Tibial artery (tissue), 4 donors: ENCODE measurements around the gene CAPN7.

Experiments
- DNase-seq, 2 donors: peaks; one replicate each; pipeline ENCODE4 v3.0.0-alpha.2; 2019
- H3K27ac ChIP-seq, 2 donors: fragments of 200-600 bp; sonication (generic) in 1 of 2; 1 replicate in 1 of 2; 2 replicates in 1 of 2; pipeline ENCODE4 v1.5.1; 2018 to 2019; ENCODE audit warnings: mild to moderate bottlenecking in 1 of 2
- H3K27me3 ChIP-seq, 2 donors: fragments of 200-600 bp; sonication (generic) in 1 of 2; one replicate each; pipeline versions ENCODE4 v1.5.1 to v1.6.0; 2016 to 2019
- H3K36me3 ChIP-seq, 3 donors: fragments of 200-600 bp; sonication (generic) in 2 of 3; one replicate each; pipeline ENCODE4 v1.5.1; 2016 to 2019; ENCODE audit warnings: mild to moderate bottlenecking in 2 of 3
- H3K4me1 ChIP-seq, 4 donors: fragments of 200-600 bp; sonication (generic) in 2 of 4; 1 replicate in 3 of 4; 2 replicates in 1 of 4; pipeline ENCODE4 v1.5.1; 2016 to 2019
- H3K4me3 ChIP-seq, 2 donors: fragments of 200-600 bp; sonication (generic) in 1 of 2; 1 replicate in 1 of 2; 2 replicates in 1 of 2; pipeline ENCODE4 v1.5.1; 2018 to 2019; ENCODE audit warnings: mild to moderate bottlenecking in 2 of 2
- H3K9me3 ChIP-seq, 3 donors: fragments of 200-600 bp; sonication (generic) in 1 of 3; one replicate each; pipeline ENCODE4 v1.5.1; 2016 to 2019
- CTCF ChIP-seq, 2 experiments: fragments of 200-600 bp in 1 of 2; fragments of 450-650 bp in 1 of 2; IDR thresholded peaks; one replicate each; pipeline ENCODE4 v1.5.1; 2017 to 2019; ENCODE audit warnings: antibody characterized with exemption in 2 of 2, mild to moderate bottlenecking in 1 of 2, moderate library complexity in 1 of 2
- intact Hi-C: fragments of 100-400 bp; cut with DNase I; formaldehyde crosslinking; loops from one replicate; pipeline ENCODE4 v1.15.0; 2023; ENCODE audit warnings: low total_unique reads

CAPN7 gene

DNA sequence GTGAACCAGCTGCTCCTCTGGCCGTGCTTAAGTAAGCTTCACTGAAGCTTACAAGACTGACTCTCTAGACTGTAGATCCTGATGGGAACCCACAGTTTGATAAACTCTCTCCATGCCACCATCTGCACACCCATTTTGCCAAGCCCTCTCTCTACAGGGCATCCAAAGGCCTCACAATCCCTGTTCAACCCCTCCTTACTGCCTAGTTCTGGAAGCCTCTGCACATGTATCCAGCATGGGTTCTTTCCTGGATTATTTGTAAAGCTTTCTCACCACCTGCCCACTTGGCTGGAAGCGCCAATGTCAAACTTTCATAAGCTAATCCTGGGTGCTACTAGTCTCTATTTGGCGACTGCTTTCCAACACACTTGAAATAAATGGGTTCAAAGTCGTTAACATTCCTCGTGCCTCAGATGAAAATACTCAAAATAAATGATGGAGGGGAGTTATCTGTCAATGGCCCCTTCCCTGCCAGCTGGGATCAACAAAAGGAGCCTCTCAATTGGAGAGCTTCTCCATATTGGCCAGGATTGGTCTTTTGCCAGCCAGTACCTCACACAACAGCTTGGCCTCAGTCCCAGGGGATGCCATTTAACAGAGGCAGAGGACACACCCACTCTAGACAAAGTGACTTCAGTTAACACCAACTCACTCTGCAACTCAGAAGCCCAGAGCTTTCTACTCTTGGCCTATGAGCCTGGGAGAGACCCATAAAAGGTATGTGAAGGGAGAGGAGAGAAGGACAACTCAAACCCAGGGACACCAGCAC is 78.3 kb downstream of the CAPN7 start:
- Histone ChIP-seq H3K27ac (no peak overlapping the region), H3K4me1 (peaks cover 0 to 33% (median 15%) of the 10 kb centered on the region in 4 donors)
- DNase-seq = peak in 1 of 2 donors; percentile 66

DNA sequence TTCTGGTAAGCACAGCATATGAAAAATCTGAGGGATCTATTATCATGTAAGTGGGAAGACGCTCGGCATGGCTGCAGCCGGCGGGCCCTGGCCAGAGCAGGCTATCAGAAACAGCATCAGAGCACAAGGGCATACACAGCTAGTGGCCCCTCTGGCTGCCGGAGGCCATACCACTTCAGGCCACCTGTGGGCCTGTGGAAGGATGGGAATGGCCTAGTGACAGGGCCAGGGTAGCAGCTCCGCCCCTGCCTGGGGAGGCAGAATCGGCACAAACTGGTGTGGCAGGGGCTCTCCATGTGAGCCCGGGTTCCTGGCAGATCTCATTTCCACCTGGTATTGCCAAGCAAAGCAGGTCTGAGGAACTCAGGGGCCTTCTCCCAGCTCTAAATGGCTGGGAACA is 80.0 kb downstream of the CAPN7 start:
- no peaks in the 10 kb centered on the region for H3K9me3 ChIP-seq
- no peak overlapping the region for H3K4me3 ChIP-seq
- intact Hi-C loops = no loop called here
- no peaks in the 10 kb centered on the region for H3K36me3 ChIP-seq
- H3K27ac ChIP-seq = no peak overlapping the region
- DNase-seq = no peak
- TF ChIP-seq CTCF (IDR thresholded peaks at IDR 0.05) = no peak
- peaks cover 0 to 46% (median 18%) of the 10 kb centered on the region in 4 donors for H3K4me1 ChIP-seq
- no peaks in the 10 kb centered on the region for H3K27me3 ChIP-seq

More for the DNA sequence above, 78.3 kb downstream of the CAPN7 start:
- no peak for TF ChIP-seq CTCF (IDR thresholded peaks at IDR 0.05)
- Histone ChIP-seq H3K36me3 (no peaks in the 10 kb centered on the region), H3K9me3 (no peaks in the 10 kb centered on the region), H3K27me3 (no peaks in the 10 kb centered on the region), H3K4me3 (no peak overlapping the region)
- intact Hi-C loops = no loop called here

DNA sequence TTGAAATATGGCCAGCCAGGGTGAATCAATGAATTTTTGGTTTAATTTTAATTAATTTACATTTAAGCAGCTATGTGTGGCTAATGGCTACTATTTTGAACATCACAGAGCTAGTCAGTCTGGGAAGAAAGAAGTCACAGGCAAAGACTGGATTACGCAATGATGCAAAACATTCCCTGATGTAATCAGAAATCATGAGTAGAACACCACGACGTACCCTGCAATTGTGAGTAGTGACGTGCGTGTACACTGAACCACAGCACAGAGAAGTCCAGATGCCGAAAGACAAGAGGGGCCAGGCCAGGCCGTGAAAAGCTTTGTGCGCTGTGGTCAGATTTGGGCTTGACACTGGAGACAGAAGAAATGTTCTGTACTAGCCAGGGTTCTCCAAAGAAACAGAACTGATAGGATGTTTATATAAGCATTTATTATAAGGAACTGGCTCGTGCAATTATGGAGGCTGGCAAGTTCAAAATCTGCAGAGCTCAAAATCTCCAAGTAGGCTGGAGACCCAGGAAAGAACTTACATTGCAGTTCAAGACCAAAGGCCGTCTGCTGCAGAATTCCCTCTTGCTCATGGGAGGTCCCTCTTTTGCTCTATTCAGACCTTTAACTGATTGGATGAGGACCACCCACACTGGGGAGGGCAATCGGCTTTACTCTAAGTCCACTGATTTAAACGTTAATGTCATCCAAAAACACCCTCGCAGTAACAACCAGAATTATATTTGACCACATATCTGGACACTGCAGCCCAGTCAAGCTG is 81.7 kb downstream of the CAPN7 start:
- H3K4me1 ChIP-seq = peaks cover 0 to 63% (median 31%) of the 10 kb centered on the region in 4 donors
- DNase-seq = peak; percentile 82 to 90

DNA sequence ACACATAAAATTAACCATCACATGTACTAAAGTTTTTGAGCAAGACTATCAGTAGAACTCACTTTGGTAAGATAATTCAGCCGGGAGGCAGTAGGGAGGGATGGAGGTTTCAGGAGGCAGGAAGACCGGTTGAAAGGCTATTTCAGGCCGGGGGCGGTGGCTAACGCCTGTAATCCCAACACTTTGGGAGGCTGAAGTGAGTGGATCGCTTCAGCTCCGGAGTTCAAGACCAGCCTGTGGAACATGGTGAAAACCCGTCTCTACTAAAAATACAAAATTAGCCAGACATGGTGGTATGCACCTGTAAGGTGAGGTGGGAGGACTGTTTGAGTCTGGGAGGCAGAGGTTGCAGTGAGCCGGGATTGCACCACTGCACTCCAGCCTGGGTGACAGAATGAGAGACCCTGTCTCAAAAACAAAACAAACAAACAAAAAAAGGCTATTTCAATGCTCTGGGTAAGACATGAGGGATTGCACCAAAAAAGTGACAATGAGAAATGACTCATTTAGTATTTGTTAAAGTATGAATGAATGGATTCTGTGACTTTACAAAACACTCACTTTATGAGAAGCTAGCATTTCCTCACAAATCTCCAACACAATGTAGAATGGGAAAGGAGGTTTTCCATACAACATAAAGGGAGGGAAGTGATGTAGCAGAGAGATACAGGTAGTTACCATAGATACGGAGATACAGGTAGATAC is 82.4 kb downstream of the CAPN7 start:
- intact Hi-C loops = no loop called here
- Histone ChIP-seq H3K4me3 (no peak overlapping the region), H3K27me3 (no peaks in the 10 kb centered on the region), H3K36me3 (no peaks in the 10 kb centered on the region), H3K27ac (peak overlapping the region; percentile 45 to 67), H3K9me3 (no peaks in the 10 kb centered on the region), H3K4me1 (peaks cover 0 to 70% (median 38%) of the 10 kb centered on the region in 4 donors)
- peak in 1 of 2 donors; percentile 50 for DNase-seq
- TF ChIP-seq CTCF (IDR thresholded peaks at IDR 0.05) = no peak

More for the DNA sequence above, 81.7 kb downstream of the CAPN7 start:
- peak overlapping the region; percentile 45 to 67 for H3K27ac ChIP-seq
- no peak overlapping the region for H3K4me3 ChIP-seq
- no peaks in the 10 kb centered on the region for H3K36me3 ChIP-seq
- no peaks in the 10 kb centered on the region for H3K9me3 ChIP-seq
- no peaks in the 10 kb centered on the region for H3K27me3 ChIP-seq
- no peak for TF ChIP-seq CTCF (IDR thresholded peaks at IDR 0.05)
- intact Hi-C loops = no loop called here

DNA sequence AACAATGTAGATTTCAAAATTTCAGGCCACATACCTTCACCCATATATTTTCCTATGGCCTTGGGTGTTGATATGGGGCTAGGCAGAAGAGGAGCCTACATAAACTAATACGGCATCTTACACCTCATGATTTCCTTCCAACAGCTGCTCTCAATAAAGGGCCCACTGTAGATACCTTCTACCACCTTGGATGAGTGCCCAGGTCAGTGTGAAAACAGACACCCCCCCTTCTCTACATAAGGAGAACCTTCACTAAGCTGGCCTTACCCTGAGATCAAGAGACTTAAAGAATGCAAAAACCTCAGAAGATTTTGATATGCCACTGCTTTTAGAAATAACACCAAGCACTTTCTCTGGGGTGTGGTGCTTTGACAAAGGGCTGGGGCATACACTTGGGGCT is 83.6 kb downstream of the CAPN7 start:
- no peaks in the 10 kb centered on the region for H3K9me3 ChIP-seq
- no peaks in the 10 kb centered on the region for H3K36me3 ChIP-seq
- no peak overlapping the region for H3K4me3 ChIP-seq
- no peak for TF ChIP-seq CTCF (IDR thresholded peaks at IDR 0.05)
- H3K27me3 ChIP-seq = no peaks in the 10 kb centered on the region
- peaks cover 0 to 73% (median 40%) of the 10 kb centered on the region in 4 donors for H3K4me1 ChIP-seq
- intact Hi-C loops = no loop called here
- H3K27ac ChIP-seq = peak overlapping the region; percentile 25 to 82
- DNase-seq = no peak
